ENCODE results near the gene TUBB1.

TUBB1 gene

DNA sequence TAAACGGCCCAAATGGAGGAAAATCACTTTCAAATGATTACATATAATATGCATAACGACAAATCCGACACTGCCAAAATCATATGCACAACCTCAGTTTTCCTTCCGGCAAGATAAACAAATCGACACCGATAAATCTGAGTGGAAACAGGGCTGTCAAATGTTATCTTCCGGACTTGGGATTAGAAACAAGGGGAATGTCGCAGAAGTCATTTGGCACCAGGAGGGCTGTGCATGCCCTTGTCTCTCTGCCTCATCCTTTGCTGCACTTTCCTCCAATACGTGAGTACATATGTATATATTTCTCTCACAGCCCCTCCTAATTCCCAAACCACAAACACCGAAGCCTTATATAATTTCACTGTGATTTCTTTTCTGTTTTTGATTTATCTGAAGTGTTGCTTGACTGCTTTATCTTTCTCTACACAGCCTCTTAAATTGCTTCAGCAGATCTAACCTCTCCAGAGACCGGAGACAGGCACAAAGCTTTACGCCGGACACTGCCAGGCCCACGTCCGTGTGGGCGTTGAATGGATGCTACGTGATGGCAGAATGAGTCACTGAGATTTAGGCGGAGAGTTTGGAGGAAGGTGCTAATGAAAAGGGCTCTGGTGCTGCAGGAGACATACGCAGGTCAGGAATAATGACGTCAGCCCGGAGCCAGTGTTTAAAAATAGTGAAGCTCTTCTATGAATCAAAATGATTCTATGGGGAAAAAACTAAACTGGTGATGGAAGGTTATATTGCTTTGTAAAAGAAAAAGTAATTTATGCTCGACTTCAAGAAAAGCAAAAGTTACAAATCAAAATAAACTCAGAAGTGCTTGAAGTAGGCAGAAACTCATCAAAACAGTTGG is 44.4 kb downstream of the TUBB1 start:
- peak; percentile 48 for DNase-seq
- Histone ChIP-seq H3K27me3 (replicated peaks) (no peaks in the 10 kb centered on the region), H3K27ac (no peak overlapping the region), H3K36me3 (replicated peaks) (no peaks in the 10 kb centered on the region), H3K4me3 (ENCODE audit: low read depth, low read length) (no peak overlapping the region)
- in situ Hi-C loops (cut with HindIII; ENCODE audit: low pct_ligation_motif_present, low sequenced_read_pairs) = no loop called here
- TF ChIP-seq, protein P1, sequence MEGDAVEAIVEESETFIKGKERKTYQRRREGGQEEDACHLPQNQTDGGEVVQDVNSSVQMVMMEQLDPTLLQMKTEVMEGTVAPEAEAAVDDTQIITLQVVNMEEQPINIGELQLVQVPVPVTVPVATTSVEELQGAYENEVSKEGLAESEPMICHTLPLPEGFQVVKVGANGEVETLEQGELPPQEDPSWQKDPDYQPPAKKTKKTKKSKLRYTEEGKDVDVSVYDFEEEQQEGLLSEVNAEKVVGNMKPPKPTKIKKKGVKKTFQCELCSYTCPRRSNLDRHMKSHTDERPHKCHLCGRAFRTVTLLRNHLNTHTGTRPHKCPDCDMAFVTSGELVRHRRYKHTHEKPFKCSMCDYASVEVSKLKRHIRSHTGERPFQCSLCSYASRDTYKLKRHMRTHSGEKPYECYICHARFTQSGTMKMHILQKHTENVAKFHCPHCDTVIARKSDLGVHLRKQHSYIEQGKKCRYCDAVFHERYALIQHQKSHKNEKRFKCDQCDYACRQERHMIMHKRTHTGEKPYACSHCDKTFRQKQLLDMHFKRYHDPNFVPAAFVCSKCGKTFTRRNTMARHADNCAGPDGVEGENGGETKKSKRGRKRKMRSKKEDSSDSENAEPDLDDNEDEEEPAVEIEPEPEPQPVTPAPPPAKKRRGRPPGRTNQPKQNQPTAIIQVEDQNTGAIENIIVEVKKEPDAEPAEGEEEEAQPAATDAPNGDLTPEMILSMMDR (IDR thresholded peaks at IDR 0.05; ENCODE audit: low read depth, low read length, missing control alignments) = no peak

DNA sequence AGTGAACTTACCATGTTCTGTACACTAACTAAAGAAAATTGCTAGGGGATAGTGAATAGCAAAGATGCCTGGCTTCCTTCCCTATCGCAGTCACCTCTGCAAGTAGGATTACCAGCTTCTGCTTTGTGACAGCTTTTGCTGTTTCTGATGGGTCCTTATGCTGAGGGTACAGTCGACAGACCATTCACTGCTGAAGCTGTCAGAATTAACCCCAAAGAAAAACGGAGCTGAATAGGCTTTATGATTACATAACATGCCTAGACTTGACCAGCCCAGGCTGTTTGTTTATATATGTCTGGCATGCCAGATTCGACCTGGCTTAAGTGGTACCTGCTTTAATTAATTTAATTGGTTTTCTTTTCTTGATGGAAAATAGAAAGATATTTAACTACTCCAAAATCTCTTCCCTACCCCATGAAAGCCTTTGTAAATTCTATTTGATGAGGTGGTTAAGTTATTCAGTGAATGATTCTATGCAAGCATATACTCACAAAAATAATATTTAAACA is 45.0 kb downstream of the TUBB1 start:
- DNase-seq = no peak
- H3K36me3 ChIP-seq (replicated peaks) = no peaks in the 10 kb centered on the region
- in situ Hi-C loops (cut with HindIII; ENCODE audit: low pct_ligation_motif_present, low sequenced_read_pairs) = no loop called here
- no peak overlapping the region for H3K27ac ChIP-seq
- H3K27me3 ChIP-seq (replicated peaks) = no peaks in the 10 kb centered on the region
- TF ChIP-seq, protein P1 (IDR thresholded peaks at IDR 0.05; ENCODE audit: low read depth, low read length, missing control alignments) = no peak
- H3K4me3 ChIP-seq (ENCODE audit: low read depth, low read length) = no peak overlapping the region

DNA sequence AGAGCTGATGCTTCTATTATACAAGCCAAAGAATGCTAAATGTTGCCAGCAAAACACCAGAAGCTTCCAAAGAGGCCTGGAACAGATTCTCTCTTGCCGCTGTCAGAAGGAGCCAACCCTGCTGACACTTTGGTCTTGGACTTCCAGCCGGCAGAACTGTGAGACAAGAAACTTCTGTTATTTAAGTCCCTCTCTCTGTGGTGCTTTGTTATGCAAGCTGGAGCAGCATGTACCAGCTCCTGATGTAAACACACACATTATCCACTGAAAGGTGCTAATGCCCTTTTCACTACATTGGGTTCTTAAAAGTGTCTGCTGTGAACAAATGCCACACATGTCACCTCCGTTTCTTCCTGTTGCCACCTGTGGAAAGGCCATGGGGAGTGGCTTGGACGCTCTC is 49.3 kb downstream of the TUBB1 start:
- TF ChIP-seq, protein P1 (IDR thresholded peaks at IDR 0.05; ENCODE audit: low read depth, low read length, missing control alignments) = no peak
- H3K27ac ChIP-seq = no peak overlapping the region
- H3K4me3 ChIP-seq (ENCODE audit: low read depth, low read length) = no peak overlapping the region
- no peak for DNase-seq
- H3K36me3 ChIP-seq (replicated peaks) = no peaks in the 10 kb centered on the region
- in situ Hi-C loops (cut with HindIII; ENCODE audit: low pct_ligation_motif_present, low sequenced_read_pairs) = no loop called here
- no peaks in the 10 kb centered on the region for H3K27me3 ChIP-seq (replicated peaks)

DNA sequence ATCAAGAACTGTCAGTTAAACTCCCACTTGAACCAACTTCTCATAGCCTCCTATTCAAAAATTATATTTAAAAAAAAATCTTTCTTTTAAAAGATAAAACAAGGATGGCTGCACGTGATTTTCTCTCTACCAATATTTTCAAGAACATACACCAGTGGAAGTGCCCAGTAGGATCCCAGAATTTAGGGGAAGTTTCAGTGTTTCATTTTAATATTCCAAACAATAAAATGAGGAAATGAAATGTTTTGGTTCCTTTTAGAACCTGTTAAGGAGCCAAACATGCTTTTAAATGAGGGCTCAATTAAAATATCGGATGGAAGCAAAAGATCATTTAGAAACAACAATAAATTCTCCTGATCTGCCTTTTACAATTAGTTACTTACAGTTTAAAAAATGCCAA is 49.8 kb downstream of the TUBB1 start:
- TF ChIP-seq, protein P1 (IDR thresholded peaks at IDR 0.05; ENCODE audit: low read depth, low read length, missing control alignments) = no peak
- no peaks in the 10 kb centered on the region for H3K36me3 ChIP-seq (replicated peaks)
- no peaks in the 10 kb centered on the region for H3K27me3 ChIP-seq (replicated peaks)
- no peak overlapping the region for H3K27ac ChIP-seq
- H3K4me3 ChIP-seq (ENCODE audit: low read depth, low read length) = no peak overlapping the region
- in situ Hi-C loops (cut with HindIII; ENCODE audit: low pct_ligation_motif_present, low sequenced_read_pairs) = no loop called here
- no peak for DNase-seq

DNA sequence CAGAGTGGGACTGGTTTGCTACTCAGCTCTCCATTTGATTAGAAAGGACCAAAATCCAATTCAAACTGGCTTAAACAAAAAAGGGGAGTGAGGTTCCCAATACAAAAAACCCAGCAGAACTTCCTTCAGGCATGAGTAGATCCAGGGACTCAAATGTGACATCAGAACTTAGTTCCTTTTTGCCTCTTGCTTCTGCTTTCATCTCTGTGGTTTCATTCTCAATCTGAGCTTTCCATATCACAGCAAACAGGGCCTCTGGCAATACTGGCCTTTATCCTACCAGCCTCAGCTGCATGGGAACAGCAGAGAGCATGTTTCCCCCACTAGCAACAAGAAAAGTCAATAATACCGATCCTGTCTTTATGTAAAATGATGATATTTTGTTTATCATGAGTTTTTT is 52.0 kb downstream of the TUBB1 start:
- Histone ChIP-seq H3K27me3 (replicated peaks) (no peaks in the 10 kb centered on the region), H3K4me3 (ENCODE audit: low read depth, low read length) (no peak overlapping the region), H3K36me3 (replicated peaks) (no peaks in the 10 kb centered on the region), H3K27ac (no peak overlapping the region)
- DNase-seq = no peak
- TF ChIP-seq, protein P1 (IDR thresholded peaks at IDR 0.05; ENCODE audit: low read depth, low read length, missing control alignments) = no peak
- in situ Hi-C loops (cut with HindIII; ENCODE audit: low pct_ligation_motif_present, low sequenced_read_pairs) = no loop called here
